NT2/D1 (cell line): ENCODE data around the gene PMM2.

ENCODE experiments used
- DNase-seq: peaks from one replicate; pipeline ENCODE4 v3.0.0-alpha.2; 2011; ENCODE audit warnings: low read depth, low spot score
- H3K27me3 ChIP-seq: 2 replicates; pipeline ENCODE4 v1.6.0; 2011; ENCODE audit warnings: mild to moderate bottlenecking; ENCODE audit not compliant: insufficient read length, insufficient read depth
- H3K36me3 ChIP-seq: 2 replicates; pipeline ENCODE4 v1.6.1; 2011; ENCODE audit warnings: mild to moderate bottlenecking, low read length, mixed read lengths; ENCODE audit not compliant: insufficient read depth, insufficient read length
- H3K4me1 ChIP-seq: 2 replicates; pipeline ENCODE4 v1.5.1; 2011; ENCODE audit not compliant: insufficient read depth, insufficient read length
- H3K4me3 ChIP-seq: 2 replicates; pipeline ENCODE4 v1.5.1; 2011; ENCODE audit warnings: low read depth; ENCODE audit not compliant: insufficient read length
- H3K9ac ChIP-seq: 2 replicates; pipeline ENCODE4 v1.6.0; 2011; ENCODE audit warnings: low read depth; ENCODE audit not compliant: insufficient read length
- H3K9me3 ChIP-seq: 2 replicates; pipeline ENCODE4 v1.5.1; 2011; ENCODE audit warnings: mild to moderate bottlenecking, low read length; ENCODE audit not compliant: insufficient read depth
- SUZ12 ChIP-seq: IDR thresholded peaks from 2 replicates; pipeline ENCODE4 v1.6.1; 2011; ENCODE audit not compliant: insufficient read length, insufficient read depth; ENCODE audit errors: extremely low read depth
- YY1 ChIP-seq: IDR thresholded peaks from 2 replicates; pipeline ENCODE4 v1.6.1; 2011; ENCODE audit not compliant: insufficient read length, insufficient read depth
- ZNF274 ChIP-seq: IDR thresholded peaks from 2 replicates; pipeline ENCODE4 v1.6.1; 2011; ENCODE audit warnings: mild to moderate bottlenecking, low read depth, low read length

The PMM2 gene

GRCh38 chr16:8859913-8860881 lies 62.6 kb downstream of the PMM2 start:
- Histone ChIP-seq H3K27me3 (no peaks in the 10 kb centered on the region), H3K4me1 (peaks cover 38% of the 10 kb centered on the region), H3K4me3 (no peak overlapping the region), H3K9ac (peak overlapping the region; percentile 32), H3K9me3 (no peaks in the 10 kb centered on the region), H3K36me3 (peaks cover 67% of the 10 kb centered on the region)
- DNase-seq = no peak
- no peak for TF ChIP-seq SUZ12
- TF ChIP-seq YY1 = no peak
- TF ChIP-seq ZNF274 = no peak

GRCh38 chr16:8861563-8862308 lies 64.1 kb downstream of the PMM2 start:
- Histone ChIP-seq H3K36me3 (peaks cover 57% of the 10 kb centered on the region), H3K4me3 (no peak overlapping the region), H3K9ac (peak overlapping the region; percentile 50), H3K4me1 (peaks cover 48% of the 10 kb centered on the region), H3K9me3 (no peaks in the 10 kb centered on the region), H3K27me3 (no peaks in the 10 kb centered on the region)
- no peak for DNase-seq
- TF ChIP-seq ZNF274 (no peak), SUZ12 (no peak), YY1 (no peak)

- Histone ChIP-seq H3K4me1 (peaks cover 45% of the 10 kb centered on the region), H3K4me3 (no peak overlapping the region), H3K9me3 (no peaks in the 10 kb centered on the region), H3K27me3 (no peaks in the 10 kb centered on the region), H3K36me3 (peaks cover 54% of the 10 kb centered on the region), H3K9ac (no peak overlapping the region)
- no peak for TF ChIP-seq YY1
- TF ChIP-seq SUZ12 = no peak
- TF ChIP-seq ZNF274 = no peak
- no peak for DNase-seq
Observed at GRCh38 chr16:8862309-8863130, 64.9 kb downstream of the PMM2 start.

GRCh38 chr16:8863594-8864424 lies 66.2 kb downstream of the PMM2 start:
- Histone ChIP-seq H3K4me1 (peaks cover 42% of the 10 kb centered on the region), H3K4me3 (no peak overlapping the region), H3K36me3 (peaks cover 43% of the 10 kb centered on the region), H3K9ac (peak overlapping the region; percentile 24), H3K27me3 (no peaks in the 10 kb centered on the region), H3K9me3 (no peaks in the 10 kb centered on the region)
- TF ChIP-seq ZNF274 (no peak), YY1 (no peak), SUZ12 (no peak)
- DNase-seq = no peak

- TF ChIP-seq ZNF274 (no peak), SUZ12 (no peak), YY1 (no peak)
- H3K27me3 ChIP-seq = no peaks in the 10 kb centered on the region
- peaks cover 36% of the 10 kb centered on the region for H3K36me3 ChIP-seq
- DNase-seq = no peak
- no peak overlapping the region for H3K9ac ChIP-seq
- H3K4me3 ChIP-seq = no peak overlapping the region
- peaks cover 42% of the 10 kb centered on the region for H3K4me1 ChIP-seq
- no peaks in the 10 kb centered on the region for H3K9me3 ChIP-seq
Observed at GRCh38 chr16:8864480-8865110, 67.0 kb downstream of the PMM2 start.
